ENCODE data around the gene KIZ. TPM values are rescaled to one million over a fixed set of nuclear protein-coding genes. Genes with fewer than 3 reads are reported as not detected.

Gene KIZ
- total RNA-seq, 1 experiment from 2014 or later = 17.6 TPM

- H3K79me2 ChIP-seq (ENCODE audit: insufficient read depth, low read length) = no peaks in the 10 kb centered on the region
- H3K4me1 ChIP-seq (ENCODE audit: control insufficient read depth in 1 of 2, insufficient read depth in 2 of 2, low read length in 2 of 2) = no peaks in the 10 kb centered on the region
- H4K20me1 ChIP-seq (ENCODE audit: insufficient read depth) = no peaks in the 10 kb centered on the region
- DNase-seq (ENCODE audit: low read depth, low spot score) = no peak
- no TSS peak for BruUV-seq (replicated peaks)
- no peak for TF ChIP-seq FOSL1 (IDR thresholded peaks at IDR 0.05; ENCODE audit: low read depth)
- no peak for TF ChIP-seq EZH2 (IDR thresholded peaks at IDR 0.05)
- no peak for TF ChIP-seq POLR2A (IDR thresholded peaks at IDR 0.05; ENCODE audit: borderline replicate concordance, extremely low read depth, insufficient read depth, insufficient read length)
- no peak for TF ChIP-seq RAD21 (IDR thresholded peaks at IDR 0.05; ENCODE audit: low read depth)
- TF ChIP-seq, protein P1, sequence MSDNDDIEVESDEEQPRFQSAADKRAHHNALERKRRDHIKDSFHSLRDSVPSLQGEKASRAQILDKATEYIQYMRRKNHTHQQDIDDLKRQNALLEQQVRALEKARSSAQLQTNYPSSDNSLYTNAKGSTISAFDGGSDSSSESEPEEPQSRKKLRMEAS (IDR thresholded peaks at IDR 0.05) = no peak
- no peak for TF ChIP-seq POLR2AphosphoS5 (IDR thresholded peaks at IDR 0.05; ENCODE audit: low read depth, low read length)
- TF ChIP-seq ZFX (IDR thresholded peaks at IDR 0.05) = no peak
- TF ChIP-seq REST (IDR thresholded peaks at IDR 0.05; ENCODE audit: low read depth) = no peak
- TF ChIP-seq ZBTB33 (IDR thresholded peaks at IDR 0.05; ENCODE audit: extremely low read depth, insufficient replicate concordance, low read length) = no peak
- no peak for TF ChIP-seq CTCF (IDR thresholded peaks at IDR 0.05 in 2 of 3, conservative IDR thresholded peaks at IDR 0.05 in 1 of 3; ENCODE audit: borderline replicate concordance in 1 of 3, insufficient read depth in 1 of 3, low read depth in 2 of 3, low read length in 2 of 3)
- TF ChIP-seq SRF (IDR thresholded peaks at IDR 0.05; ENCODE audit: low read depth) = no peak
- TF ChIP-seq SP1 (IDR thresholded peaks at IDR 0.05; ENCODE audit: low read depth) = no peak
- TF ChIP-seq JUND (IDR thresholded peaks at IDR 0.05) = no peak
- TF ChIP-seq, protein P2, sequence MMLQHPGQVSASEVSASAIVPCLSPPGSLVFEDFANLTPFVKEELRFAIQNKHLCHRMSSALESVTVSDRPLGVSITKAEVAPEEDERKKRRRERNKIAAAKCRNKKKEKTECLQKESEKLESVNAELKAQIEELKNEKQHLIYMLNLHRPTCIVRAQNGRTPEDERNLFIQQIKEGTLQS (IDR thresholded peaks at IDR 0.05) = no peak
- no peak for TF ChIP-seq CEBPB (IDR thresholded peaks at IDR 0.05; ENCODE audit: low read depth)
- no peak overlapping the region for H3K4me2 ChIP-seq (ENCODE audit: low read length)
- H3K27me3 ChIP-seq (ENCODE audit: insufficient read depth, low read length) = no peaks in the 10 kb centered on the region
- ChIA-PET CTCF (no interaction called here), POLR2A (interaction anchor here (0.9 kb wide), 1 partner anchor 8 kb away, joined by 3 read pairs; the partner anchor contains the start of gene KIZ), RAD21 (ENCODE audit: low non-redundant PET in 1 of 2, low total read pairs in 2 of 2, uncharacterized antibody in 2 of 2, unreplicated experiment in 2 of 2) (no interaction called here)
- H3K9me3 ChIP-seq (ENCODE audit: control insufficient read depth in 1 of 2, insufficient read depth in 1 of 2, low read depth in 1 of 2, low read length in 2 of 2) = no peaks in the 10 kb centered on the region
- H3K27ac ChIP-seq (ENCODE audit: low read depth, low read length) = no peak overlapping the region
- H3K9me2 ChIP-seq (ENCODE audit: insufficient read depth) = no peaks in the 10 kb centered on the region
- H3K36me3 ChIP-seq (ENCODE audit: control insufficient read depth in 1 of 2, insufficient read depth in 2 of 2, low read length in 2 of 2) = 0 out of 4 replicates have a peak, but pooled peaks cover 0 to 3% of the 10 kb centered on the region in 2 experiments
- ATAC-seq = no peak
- no peak overlapping the region for H3K9ac ChIP-seq (ENCODE audit: low read length)
- H3K4me3 ChIP-seq (replicated peaks in 1 of 2; ENCODE audit: low read depth in 1 of 2, low read length in 2 of 2) = no peak overlapping the region
- intact Hi-C loops (cut with micrococcal nuclease) = no loop called here
- H2AFZ ChIP-seq (ENCODE audit: low read depth, low read length, poor library complexity, severe bottlenecking) = no peak overlapping the region
Measured at GRCh38 chr20:21133917-21134622, 8.2 kb downstream of the KIZ start.
